ENCODE results near the gene NR2F6.

The NR2F6 gene

DNA sequence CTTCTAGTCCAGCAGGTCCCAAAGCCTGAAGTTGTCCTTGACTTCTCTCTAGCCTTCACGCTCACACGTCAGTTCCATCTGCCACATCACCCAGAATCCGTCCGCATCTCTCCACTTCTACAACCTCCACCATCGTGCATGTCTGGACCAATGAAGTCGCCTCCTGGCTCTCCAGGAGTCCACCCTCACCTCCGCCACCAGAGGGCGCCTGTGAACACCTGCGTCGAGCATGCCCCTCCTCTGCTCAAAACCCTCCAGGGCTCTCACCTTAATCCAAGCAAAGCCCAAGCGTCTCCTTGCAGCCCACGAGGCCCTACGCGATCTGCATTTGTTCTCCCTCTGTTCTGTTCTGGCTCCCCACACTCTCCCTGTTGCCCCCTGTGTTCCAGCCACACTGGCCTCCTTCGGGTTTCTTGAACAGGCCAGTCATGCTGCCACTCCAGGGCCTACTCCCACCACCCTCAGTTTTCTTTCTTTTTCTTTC lies 15.2 kb upstream of the NR2F6 start:
- TF ChIP-seq, protein P1, sequence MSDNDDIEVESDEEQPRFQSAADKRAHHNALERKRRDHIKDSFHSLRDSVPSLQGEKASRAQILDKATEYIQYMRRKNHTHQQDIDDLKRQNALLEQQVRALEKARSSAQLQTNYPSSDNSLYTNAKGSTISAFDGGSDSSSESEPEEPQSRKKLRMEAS (IDR thresholded peaks at IDR 0.05; ENCODE audit: low read depth, low read length): peak; percentile 85
- peak; percentile 52 for TF ChIP-seq MYC (IDR thresholded peaks at IDR 0.05; ENCODE audit: low read depth, low read length)
- TF ChIP-seq, protein P2, sequence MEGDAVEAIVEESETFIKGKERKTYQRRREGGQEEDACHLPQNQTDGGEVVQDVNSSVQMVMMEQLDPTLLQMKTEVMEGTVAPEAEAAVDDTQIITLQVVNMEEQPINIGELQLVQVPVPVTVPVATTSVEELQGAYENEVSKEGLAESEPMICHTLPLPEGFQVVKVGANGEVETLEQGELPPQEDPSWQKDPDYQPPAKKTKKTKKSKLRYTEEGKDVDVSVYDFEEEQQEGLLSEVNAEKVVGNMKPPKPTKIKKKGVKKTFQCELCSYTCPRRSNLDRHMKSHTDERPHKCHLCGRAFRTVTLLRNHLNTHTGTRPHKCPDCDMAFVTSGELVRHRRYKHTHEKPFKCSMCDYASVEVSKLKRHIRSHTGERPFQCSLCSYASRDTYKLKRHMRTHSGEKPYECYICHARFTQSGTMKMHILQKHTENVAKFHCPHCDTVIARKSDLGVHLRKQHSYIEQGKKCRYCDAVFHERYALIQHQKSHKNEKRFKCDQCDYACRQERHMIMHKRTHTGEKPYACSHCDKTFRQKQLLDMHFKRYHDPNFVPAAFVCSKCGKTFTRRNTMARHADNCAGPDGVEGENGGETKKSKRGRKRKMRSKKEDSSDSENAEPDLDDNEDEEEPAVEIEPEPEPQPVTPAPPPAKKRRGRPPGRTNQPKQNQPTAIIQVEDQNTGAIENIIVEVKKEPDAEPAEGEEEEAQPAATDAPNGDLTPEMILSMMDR (IDR thresholded peaks at IDR 0.05; ENCODE audit: low read depth, low read length): peak; percentile 92
- TF ChIP-seq POLR2A (IDR thresholded peaks at IDR 0.05; ENCODE audit: extremely low read depth, insufficient read length): no peak
- DNase-seq (ENCODE audit: low read depth): peak; percentile 91
- H3K4me3 ChIP-seq (ENCODE audit: low read depth, low read length): no peak overlapping the region

- H3K4me3 ChIP-seq (ENCODE audit: low read depth, low read length): no peak overlapping the region
- no peak for DNase-seq (ENCODE audit: low read depth)
- TF ChIP-seq POLR2A (IDR thresholded peaks at IDR 0.05; ENCODE audit: extremely low read depth, insufficient read length): no peak
- TF ChIP-seq, protein P1 (IDR thresholded peaks at IDR 0.05; ENCODE audit: low read depth, low read length): no peak
- TF ChIP-seq, protein P2 (IDR thresholded peaks at IDR 0.05; ENCODE audit: low read depth, low read length): no peak
Measured at GRCh38 chr19:17259934-17260333, 14.2 kb upstream of the NR2F6 start.

GRCh38 chr19:17259118-17259780 lies 13.5 kb upstream of the NR2F6 start:
- H3K4me3 ChIP-seq (ENCODE audit: low read depth, low read length): no peak overlapping the region
- TF ChIP-seq MYC (IDR thresholded peaks at IDR 0.05; ENCODE audit: low read depth, low read length) (no peak), POLR2A (IDR thresholded peaks at IDR 0.05; ENCODE audit: extremely low read depth, insufficient read length) (no peak)
- TF ChIP-seq, protein P2 (IDR thresholded peaks at IDR 0.05; ENCODE audit: low read depth, low read length): no peak
- TF ChIP-seq, protein P1 (IDR thresholded peaks at IDR 0.05; ENCODE audit: low read depth, low read length): no peak
- no peak for DNase-seq (ENCODE audit: low read depth)

DNA sequence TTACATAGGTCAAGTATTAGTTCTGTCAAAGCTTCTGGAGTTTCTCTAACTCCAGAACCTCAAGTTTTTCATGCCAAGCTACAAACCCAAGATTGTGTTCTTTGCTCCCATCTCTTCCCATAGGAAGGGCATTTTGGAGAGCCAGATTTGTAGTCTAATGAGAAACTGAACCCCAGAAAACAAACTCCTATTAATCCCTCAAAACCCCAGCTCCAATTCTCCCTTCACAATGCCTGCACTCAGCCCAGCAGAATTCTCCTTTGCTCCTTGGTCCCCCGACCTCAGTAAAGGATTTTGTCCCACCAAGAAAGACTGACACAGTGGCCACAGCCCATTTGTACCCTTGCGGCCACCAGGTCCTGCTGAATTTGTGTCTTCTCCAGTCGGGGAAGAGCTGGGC lies 10.4 kb upstream of the NR2F6 start:
- TF ChIP-seq POLR2A (IDR thresholded peaks at IDR 0.05; ENCODE audit: extremely low read depth, insufficient read length) (no peak), MYC (IDR thresholded peaks at IDR 0.05; ENCODE audit: low read depth, low read length) (no peak)
- TF ChIP-seq, protein P2 (IDR thresholded peaks at IDR 0.05; ENCODE audit: low read depth, low read length): no peak
- TF ChIP-seq, protein P1 (IDR thresholded peaks at IDR 0.05; ENCODE audit: low read depth, low read length): no peak
- no peak overlapping the region for H3K4me3 ChIP-seq (ENCODE audit: low read depth, low read length)
- DNase-seq (ENCODE audit: low read depth): no peak

GRCh38 chr19:17255150-17255621 lies 9.5 kb upstream of the NR2F6 start:
- no peak overlapping the region for H3K4me3 ChIP-seq (ENCODE audit: low read depth, low read length)
- TF ChIP-seq, protein P2 (IDR thresholded peaks at IDR 0.05; ENCODE audit: low read depth, low read length): no peak
- no peak for TF ChIP-seq MYC (IDR thresholded peaks at IDR 0.05; ENCODE audit: low read depth, low read length)
- TF ChIP-seq, protein P1 (IDR thresholded peaks at IDR 0.05; ENCODE audit: low read depth, low read length): no peak
- no peak for TF ChIP-seq POLR2A (IDR thresholded peaks at IDR 0.05; ENCODE audit: extremely low read depth, insufficient read length)
- DNase-seq (ENCODE audit: low read depth): no peak

Data from NB4 (cell line).